Measurements from ENCODE around the gene TBX1.

DNA sequence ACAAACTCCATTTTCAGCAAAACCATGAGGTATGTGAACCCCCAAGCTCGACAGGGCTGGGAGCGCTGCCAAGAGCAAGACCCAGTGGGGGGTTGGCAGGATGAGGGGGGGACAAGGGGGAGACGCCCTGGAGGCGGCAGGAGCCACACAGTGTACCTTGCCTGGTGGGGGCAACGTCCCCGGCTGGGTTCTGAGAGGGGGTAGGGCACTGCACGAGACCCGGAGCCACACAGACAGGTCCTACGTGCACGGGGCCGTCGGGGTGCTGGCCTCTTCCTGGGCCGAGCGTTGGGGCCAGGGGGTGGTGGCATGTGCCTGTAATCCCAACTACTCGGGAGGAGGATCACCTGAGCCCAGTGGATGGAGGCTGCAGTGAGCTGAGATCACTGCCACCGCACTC, 28.8 kb downstream of the TBX1 start:
- TF ChIP-seq, protein P1, sequence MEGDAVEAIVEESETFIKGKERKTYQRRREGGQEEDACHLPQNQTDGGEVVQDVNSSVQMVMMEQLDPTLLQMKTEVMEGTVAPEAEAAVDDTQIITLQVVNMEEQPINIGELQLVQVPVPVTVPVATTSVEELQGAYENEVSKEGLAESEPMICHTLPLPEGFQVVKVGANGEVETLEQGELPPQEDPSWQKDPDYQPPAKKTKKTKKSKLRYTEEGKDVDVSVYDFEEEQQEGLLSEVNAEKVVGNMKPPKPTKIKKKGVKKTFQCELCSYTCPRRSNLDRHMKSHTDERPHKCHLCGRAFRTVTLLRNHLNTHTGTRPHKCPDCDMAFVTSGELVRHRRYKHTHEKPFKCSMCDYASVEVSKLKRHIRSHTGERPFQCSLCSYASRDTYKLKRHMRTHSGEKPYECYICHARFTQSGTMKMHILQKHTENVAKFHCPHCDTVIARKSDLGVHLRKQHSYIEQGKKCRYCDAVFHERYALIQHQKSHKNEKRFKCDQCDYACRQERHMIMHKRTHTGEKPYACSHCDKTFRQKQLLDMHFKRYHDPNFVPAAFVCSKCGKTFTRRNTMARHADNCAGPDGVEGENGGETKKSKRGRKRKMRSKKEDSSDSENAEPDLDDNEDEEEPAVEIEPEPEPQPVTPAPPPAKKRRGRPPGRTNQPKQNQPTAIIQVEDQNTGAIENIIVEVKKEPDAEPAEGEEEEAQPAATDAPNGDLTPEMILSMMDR (IDR thresholded peaks at IDR 0.05; ENCODE audit: poor library complexity) = no peak
- TF ChIP-seq EZH2 (IDR thresholded peaks at IDR 0.05; ENCODE audit: borderline replicate concordance) = no peak

Data from hepatocyte (in vitro differentiated cells).